Left renal cortex interstitium (tissue), 4 donors: ENCODE results near the gene ADGRB2. TPM values are rescaled to one million over a fixed set of nuclear protein-coding genes. Genes with fewer than 3 reads are reported as not detected.

ENCODE experiments used
- DNase-seq, 4 donors: peaks; one replicate each; pipeline ENCODE4 v3.0.0-alpha.2; 2013; ENCODE audit warnings: low read depth in 4 of 4, low spot score in 2 of 4, missing footprints in 1 of 4
- polyA plus RNA-seq, 4 donors: library from polyadenylated mRNA; unstranded; fragments of 120-200 nt; gene quantifications; one replicate each; pipeline ENCODE4 v1.2.1, GENCODE V29; 2013; ENCODE audit not compliant: insufficient read length in 4 of 4

ADGRB2 gene
- polyA plus RNA-seq, 4 donors = 9.7 to 18.7 (median 17.9) TPM

DNA sequence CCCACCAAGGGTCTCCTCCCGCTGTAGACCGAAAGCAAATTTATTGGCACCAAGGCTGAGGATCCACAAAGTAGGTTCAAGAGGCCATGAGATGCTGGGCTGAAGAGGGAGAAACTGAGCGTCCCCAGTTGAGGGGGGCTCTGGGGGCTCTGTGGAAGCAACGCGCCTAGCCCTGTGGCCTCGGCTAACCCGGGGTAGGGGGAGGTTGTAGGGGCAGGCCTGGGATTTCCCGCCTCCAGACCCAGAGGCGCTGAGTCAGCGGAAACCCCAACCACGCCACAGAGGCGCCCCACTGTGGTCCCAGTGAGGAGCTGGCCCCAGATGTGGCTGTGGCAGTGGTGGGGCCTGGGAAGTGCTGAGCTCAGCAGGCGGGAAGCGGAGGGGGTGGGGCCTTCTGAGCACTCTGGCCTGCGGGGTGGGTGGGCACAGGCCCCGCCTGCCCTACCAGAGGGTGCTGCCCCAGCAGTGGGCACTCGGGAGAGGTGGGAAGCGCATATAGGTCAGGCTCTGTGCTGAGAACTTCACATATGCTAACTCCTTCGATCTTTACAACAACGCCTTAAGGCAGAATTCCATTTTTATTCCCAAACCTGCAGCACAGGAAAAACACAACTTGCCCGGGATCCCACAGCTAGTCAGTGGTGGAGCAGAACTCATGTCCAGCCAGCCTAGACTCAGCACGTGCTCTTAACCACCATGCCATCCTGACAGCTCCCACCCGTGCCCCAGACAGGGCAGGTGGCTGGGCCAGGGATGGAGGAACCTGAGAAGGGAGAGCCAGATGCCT is 58.9 kb downstream of the ADGRB2 start:
- DNase-seq = peak in 1 of 4 donors; percentile 35

DNA sequence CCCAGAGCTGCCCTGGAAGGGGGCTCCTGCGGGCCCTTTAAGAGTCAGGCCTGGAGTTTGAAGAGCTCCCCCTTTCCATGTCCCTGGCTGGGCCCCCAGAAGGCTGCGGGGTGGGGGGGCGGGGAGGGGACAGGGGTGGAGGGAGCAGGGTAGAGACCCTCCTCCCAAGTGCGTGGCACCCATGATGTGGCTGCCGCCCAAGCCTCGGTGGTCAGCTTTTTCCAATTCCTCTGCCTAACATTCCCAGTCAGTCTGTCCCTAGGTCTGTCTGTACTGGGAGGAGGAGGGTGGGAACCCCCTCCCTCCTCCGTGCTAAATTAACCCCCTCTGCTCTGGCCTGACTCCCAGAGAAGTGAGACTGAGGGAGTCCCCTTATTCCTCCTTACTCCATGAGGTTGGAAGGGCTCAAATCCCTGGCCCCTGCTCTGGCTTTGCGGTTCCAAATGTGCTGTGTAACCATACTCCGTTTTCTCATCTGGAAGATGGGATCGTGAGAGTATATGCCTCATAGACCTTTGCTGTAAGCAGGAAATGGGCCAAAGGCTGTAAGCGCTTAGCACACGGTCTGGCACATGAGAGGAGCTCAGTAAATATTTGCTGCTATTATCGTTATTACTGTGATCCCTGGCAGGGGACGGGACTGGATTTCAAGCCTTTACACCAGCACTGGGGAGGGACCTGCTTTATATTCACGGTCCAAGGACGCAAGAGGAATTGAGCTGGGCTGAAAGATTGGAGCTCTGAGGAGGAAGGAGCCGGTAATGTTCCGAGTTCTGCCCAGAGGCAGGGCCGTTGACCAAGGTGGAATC is 59.7 kb downstream of the ADGRB2 start:
- DNase-seq = no peak

DNA sequence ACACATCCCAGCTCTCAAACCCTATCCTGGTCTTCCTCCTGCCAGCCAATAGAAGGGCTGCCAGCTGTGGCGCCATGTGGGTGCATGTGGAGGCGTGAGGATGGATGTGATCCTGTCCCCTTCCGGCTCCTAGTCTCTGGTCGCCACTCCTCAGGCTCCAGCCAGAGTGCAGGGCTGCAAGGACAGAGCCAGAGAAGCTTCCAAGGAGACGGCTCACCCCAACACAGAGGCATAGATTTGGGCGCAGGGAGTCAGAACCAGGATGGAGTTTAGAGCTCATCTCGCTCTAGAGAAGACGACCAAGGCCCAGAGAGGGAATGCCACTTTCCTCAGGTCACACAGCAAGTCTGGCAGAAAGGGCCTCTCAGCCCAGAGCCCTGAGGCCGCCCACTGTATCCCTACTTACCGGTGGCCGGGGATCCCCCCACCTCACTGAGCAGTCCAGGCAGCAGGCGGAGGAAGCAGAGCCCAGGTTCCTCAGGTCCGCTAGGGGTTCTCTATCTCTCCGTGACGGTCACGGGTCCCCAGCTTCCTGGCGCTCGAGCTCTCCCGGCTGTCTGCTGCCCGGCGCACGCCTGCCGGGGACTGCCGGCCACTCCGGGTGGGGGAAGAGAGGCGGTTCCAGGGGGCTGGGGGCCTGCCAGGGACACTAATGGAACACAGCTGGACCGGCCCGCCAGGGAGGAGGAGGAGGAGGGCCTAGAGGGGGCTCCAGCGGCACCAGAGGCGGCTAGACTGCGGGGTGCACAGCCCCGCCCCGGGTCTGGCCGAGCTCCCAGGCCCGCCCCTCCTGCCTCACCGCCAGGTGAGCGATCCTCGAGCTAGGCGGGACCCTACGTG is 60.5 kb downstream of the ADGRB2 start, which contains the start of gene COL16A1:
Gene COL16A1 (minus strand): TSS at position 587 of the 840 bp plus-strand sequence. CDS start 1,824 bp downstream, outside the sequence.
- DNase-seq = peak in 3 of 4 donors; percentile 50 to 72 (median 55)

DNA sequence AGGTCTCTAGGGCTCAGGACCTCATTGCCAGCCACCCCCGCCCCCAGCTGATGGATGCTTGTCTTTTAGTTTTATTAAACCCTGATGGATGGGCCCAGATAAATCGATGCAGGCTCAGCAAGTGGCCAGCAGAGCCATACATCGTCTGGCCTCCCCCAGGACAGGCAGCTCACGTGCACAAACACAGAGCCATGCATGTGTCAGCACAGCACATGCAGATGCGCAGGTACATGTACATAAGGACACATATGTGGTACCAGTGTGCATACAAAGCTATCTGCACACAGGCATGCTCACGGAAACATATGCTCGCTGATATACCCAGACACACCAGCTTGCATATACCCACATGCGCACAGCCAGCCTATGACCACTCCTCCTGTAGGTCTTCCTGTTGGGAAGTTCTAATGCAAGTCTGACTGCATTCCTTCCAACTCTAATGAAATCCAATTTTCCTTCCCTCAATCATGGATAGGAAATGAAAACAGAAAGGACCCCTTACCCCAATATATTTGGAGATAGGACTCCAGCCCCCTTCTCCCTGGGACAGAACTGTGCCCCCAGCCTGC is 61.2 kb downstream of the ADGRB2 start:
- no peak for DNase-seq

- DNase-seq = peak in 1 of 4 donors; percentile 26
Observed at GRCh38 chr1:31701091-31701736, 62.9 kb downstream of the ADGRB2 start.

DNA sequence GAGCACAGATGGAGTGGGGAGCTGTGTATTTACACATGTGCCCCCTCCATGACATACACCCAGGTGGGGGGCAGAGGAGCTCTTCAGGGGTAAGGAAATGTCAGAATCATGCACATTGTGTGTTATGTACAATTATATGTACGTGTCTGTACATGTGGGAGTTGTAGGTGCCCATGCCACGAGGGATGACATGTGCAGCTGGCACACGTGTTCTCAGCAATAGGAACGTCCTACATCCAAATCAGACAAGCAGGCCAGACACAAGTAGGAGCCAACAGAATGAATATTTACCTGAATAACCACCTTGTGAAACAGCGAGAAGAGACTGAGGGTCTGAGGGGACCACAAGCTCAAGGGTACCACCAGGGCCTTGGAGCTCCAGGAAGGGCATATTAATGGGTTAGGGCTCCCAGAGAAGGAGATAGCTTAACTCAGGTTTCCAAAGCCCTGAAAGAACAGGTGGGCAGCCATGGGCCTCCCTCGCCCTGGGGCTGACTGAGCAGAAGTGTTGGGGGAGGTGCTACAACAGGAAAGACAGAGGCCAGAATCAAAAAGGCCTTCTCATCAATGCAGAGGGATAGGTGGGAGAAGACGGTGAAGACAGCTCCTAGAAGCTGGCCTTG is 63.6 kb downstream of the ADGRB2 start:
- DNase-seq = no peak

GRCh38 chr1:31699341-31699891 is 64.7 kb downstream of the ADGRB2 start:
- DNase-seq = no peak

GRCh38 chr1:31697369-31697984 is 66.7 kb downstream of the ADGRB2 start:
- DNase-seq = no peak

GRCh38 chr1:31696242-31696641 is 67.9 kb downstream of the ADGRB2 start:
- DNase-seq = no peak

- DNase-seq = no peak
Observed at GRCh38 chr1:31695327-31695726, 68.8 kb downstream of the ADGRB2 start.

DNA sequence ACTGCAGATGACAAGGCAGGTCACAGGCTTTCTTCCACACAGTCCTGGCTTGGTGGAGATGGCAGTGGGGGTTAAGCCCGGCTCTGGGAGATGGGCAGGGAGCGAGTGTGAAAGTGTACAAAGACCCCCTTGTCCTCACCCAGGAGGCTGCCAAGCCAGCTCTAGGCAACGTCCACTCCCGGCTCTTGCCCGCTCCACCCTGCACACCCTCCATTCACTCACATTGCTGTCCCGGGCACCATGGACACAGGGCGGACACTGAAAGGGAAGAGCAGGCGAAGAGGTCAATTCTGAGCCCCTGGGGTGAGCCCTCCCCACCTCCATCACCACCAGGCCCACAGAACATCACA is 69.2 kb downstream of the ADGRB2 start:
- no peak for DNase-seq

DNA sequence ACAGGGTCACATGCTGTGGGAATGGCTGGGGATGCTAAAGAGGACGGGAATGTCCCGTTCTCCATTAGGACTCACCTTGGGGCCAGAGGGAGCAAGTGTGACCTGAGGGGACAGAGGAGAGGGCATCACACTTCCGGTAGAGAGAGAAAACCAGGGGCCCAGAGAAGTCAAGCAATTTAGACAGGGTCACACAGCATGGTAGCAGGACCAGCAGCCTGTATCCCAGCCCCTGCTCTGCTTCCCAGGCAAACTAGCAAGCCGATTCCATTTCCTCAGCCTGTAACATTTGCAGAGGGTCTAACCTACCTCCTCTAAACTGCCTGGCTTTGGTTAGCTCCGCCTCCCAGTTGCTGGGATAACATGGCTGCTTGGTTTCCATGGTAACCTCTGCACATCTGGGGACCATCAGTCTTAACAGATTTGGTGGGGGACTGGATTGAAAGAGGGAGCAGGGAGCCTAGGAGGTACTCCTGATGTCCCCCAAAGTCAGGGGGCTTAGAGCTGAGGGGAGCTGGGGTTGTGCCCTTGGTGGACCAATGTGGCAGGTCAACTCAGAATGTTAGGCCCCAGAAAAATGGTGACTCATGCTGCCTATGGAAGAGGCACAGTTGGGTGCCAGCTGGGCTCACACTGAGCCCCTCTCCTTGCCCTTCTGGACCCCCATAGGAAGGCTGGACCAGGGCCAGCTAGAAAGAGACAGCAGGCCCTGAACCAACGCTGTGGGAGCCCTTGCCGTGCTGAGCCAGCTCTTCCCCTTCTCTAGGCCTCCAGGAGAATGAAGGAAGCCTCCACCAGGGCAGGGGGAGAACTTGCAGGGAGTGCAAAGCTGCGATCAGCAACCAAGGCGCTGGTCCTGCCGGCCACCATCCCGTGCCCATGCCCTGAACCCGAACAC is 69.8 kb downstream of the ADGRB2 start:
- DNase-seq = no peak

GRCh38 chr1:31693231-31693630 is 70.9 kb downstream of the ADGRB2 start:
- no peak for DNase-seq

- DNase-seq = no peak
Observed at GRCh38 chr1:31691951-31692350, 72.2 kb downstream of the ADGRB2 start.

DNA sequence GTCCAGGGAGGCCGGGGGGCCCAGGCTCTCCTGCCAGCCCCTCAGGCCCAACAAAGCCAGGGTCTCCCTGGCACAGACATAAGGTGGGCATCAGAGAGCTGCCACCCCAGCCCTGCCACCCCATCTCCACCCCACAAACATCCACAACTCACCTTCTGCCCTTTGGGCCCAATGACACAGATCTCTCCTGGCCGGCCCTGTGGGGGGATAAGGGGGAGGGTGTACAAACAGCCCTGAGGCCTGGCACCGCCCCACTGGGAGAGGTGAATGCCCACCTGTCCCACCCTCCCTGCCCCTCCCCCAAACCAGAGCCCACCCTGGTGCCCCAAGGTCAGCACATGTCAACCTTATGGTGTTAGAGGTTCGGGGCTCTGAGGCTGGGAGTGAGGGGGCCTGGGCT is 72.7 kb downstream of the ADGRB2 start:
- DNase-seq = no peak

DNA sequence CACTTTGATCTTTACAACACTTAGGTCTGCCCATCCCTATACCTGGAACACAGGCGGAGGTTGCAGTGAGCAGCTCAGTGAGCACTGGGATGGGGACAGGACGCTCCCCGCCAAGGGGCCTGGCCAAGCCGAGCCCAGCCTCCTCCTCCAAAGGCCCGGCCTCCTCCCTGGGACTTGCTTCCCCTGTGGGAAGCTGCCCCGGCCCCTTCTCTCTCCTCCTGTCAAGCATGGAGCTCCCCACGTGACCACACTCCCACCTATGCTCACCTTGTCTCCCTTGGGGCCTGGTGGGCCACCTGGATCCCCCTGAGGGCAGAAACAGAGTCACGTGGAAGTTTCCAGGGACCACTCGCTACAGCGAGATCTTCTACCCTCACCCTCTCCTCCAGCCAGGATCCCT is 73.2 kb downstream of the ADGRB2 start:
- no peak for DNase-seq

DNA sequence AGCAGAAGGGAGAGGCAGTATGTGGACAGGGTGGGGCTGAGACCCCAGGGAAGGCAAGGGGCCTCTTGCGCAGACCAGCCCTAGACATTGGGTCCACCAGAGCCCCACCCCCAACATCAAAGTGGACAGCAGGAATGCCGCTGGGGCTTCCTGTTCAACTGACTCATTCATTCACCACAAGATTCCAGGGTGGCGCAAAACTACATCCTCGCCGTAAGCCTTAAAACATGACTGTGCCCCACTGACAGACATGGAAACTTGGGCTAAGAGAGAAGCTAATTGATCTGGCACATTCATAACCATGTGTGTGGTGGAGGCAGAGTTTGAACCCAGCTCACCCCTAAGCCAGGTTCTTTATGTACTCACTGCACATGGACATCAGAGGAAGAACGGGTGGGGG is 74.3 kb downstream of the ADGRB2 start:
- DNase-seq = no peak

GRCh38 chr1:31689379-31689778 is 74.8 kb downstream of the ADGRB2 start:
- DNase-seq = no peak
